CD4-positive, alpha-beta T cell (primary cell): Measurements from ENCODE around the gene ADM2. TPM values are rescaled to one million over a fixed set of nuclear protein-coding genes. Genes with fewer than 3 reads are reported as not detected.
A peak's percentile ranks its signal among the peaks of the same experiment; 100 is the strongest.

Source experiments
- ATAC-seq: fragments of 200-7000 bp; cut with Tn5 transposase; one replicate; pipeline ENCODE4 v1.10.0; 2022; ENCODE audit warnings: mild to moderate bottlenecking; ENCODE audit not compliant: poor library complexity
- CTCF ChIA-PET: fragments of 350-600 bp; sonication (Branson Sonifier 250); formaldehyde crosslinking; loops from one replicate; lab custom pipeline; 2021; ENCODE audit warnings: antibody characterized with exemption, inconsistent platforms; lab: Charles Lee
- POLR2A ChIA-PET: fragments of 350-600 bp; sonication (Branson Sonifier 250); formaldehyde crosslinking; loops from one replicate; lab custom pipeline; 2021; ENCODE audit warnings: antibody characterized with exemption, inconsistent platforms; lab: Charles Lee
- DNase-seq, 14 experiments: peaks; one replicate each; pipeline ENCODE4 v3.0.0-alpha.2; 2013 to 2020; ENCODE audit warnings: mixed read lengths in 2 of 14
- H3K27ac ChIP-seq, 2 donors: one replicate each; pipeline versions ENCODE4 v1.5.1 to v1.7.0; 2013; ENCODE audit warnings: low read length in 2 of 2, low read depth in 1 of 2, mild to moderate bottlenecking in 1 of 2
- H3K27me3 ChIP-seq, 2 experiments: 1 replicate in 1 of 2; 2 replicates in 1 of 2; pipeline versions ENCODE4 v1.6.1 to v1.7.0; 2013; ENCODE audit warnings: low read length in 2 of 2, control low read depth in 1 of 2, mild to moderate bottlenecking in 1 of 2, moderate library complexity in 1 of 2; ENCODE audit not compliant: insufficient read depth in 2 of 2, control insufficient read depth in 1 of 2
- H3K36me3 ChIP-seq: one replicate; pipeline ENCODE4 v1.6.1; 2013; ENCODE audit warnings: low read length, control low read depth; ENCODE audit not compliant: insufficient read depth
- H3K4me1 ChIP-seq: one replicate; pipeline ENCODE4 v1.6.1; 2013; ENCODE audit warnings: low read length, control low read depth; ENCODE audit not compliant: insufficient read depth
- H3K4me3 ChIP-seq: one replicate; pipeline ENCODE4 v1.5.1; 2013; ENCODE audit warnings: mild to moderate bottlenecking, low read length, moderate library complexity
- H3K9me3 ChIP-seq, 2 experiments: 1 replicate in 1 of 2; 2 replicates in 1 of 2; pipeline versions ENCODE4 v1.6.1 to v1.7.0; 2013; ENCODE audit warnings: low read length in 2 of 2, mild to moderate bottlenecking in 2 of 2, control low read depth in 1 of 2, moderate library complexity in 1 of 2; ENCODE audit not compliant: control insufficient read depth in 1 of 2, insufficient read depth in 1 of 2
- H3K27ac Mint-ChIP-seq: one replicate; pipeline ENCODE4 v1.8.0; 2020; ENCODE audit warnings: mixed read lengths
- H3K27me3 Mint-ChIP-seq: one replicate; pipeline ENCODE4 v1.8.0; 2021; ENCODE audit warnings: mixed read lengths
- H3K36me3 Mint-ChIP-seq: one replicate; pipeline ENCODE4 v1.8.0; 2021; ENCODE audit warnings: low read depth, mixed read lengths
- H3K4me1 Mint-ChIP-seq: one replicate; pipeline ENCODE4 v1.8.0; 2021; ENCODE audit warnings: low read depth, mixed read lengths
- H3K4me3 Mint-ChIP-seq: one replicate; pipeline ENCODE4 v1.8.0; 2020; ENCODE audit warnings: mild to moderate bottlenecking, mixed read lengths
- H3K9me3 Mint-ChIP-seq: one replicate; pipeline ENCODE4 v1.8.0; 2020; ENCODE audit warnings: mixed read lengths
- CTCF ChIP-seq: fragments of 200-600 bp; IDR thresholded peaks from one replicate; pipeline ENCODE4 v1.8.0; 2022; ENCODE audit warnings: antibody characterized with exemption, mild to moderate bottlenecking
- intact Hi-C, 2 experiments: fragments of 100-400 bp; cut with DNase I in 1 of 2; cut with micrococcal nuclease in 1 of 2; formaldehyde crosslinking; loops; one replicate each; pipeline versions ENCODE4 v1.15.1 to v1.9.0; 2023 to 2025; cut with DNase I, micrococcal nuclease
- total RNA-seq, 174 experiments: library from RNA in 2 of 174; stranded (reverse) in 2 of 174; gene quantifications; one replicate each; pipeline ENCODE4 v1.2.3 and lab custom pipeline; 2021 to 2026

Gene ADM2
- total RNA-seq, 2 experiments from 2014 or later, result 1.1 to 1.6 TPM

DNA sequence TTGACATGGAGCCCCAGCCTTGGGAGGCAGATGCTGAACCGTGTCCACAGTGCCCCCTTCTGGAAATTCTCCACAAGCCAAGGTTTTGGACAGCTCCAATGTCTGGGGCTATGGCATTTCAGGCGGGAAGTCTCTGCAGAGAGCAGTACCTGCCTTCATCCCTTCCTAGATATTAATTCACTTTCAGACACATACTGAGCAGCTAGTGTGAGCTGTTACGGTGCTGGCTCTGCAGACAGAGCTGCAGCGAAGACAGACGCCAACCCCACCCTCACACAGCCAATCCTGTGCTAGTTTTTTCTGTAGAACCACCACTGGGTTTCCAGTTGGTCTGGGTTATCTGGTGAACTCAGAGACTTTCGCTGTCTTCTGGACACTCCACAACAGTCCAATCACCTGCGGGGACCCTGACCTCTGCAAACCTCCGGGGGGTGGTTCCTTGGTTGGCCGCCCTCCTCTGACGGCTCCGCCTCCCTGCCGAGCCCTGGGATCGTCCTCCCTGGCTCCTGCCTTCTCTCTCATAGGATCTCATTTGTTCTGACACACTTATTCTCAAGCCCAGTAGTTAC lies 17.1 kb downstream of the ADM2 start:
- Histone ChIP-seq H3K4me1 (peaks cover 5% of the 10 kb centered on the region), H3K36me3 (peaks cover 13% of the 10 kb centered on the region), H3K27ac (no peak overlapping the region), H3K4me3 (no peak overlapping the region), H3K9me3 (no peaks in the 10 kb centered on the region), H3K27me3 (no peaks in the 10 kb centered on the region)
- Mint-ChIP-seq H3K27me3 (no peaks in the 10 kb centered on the region), H3K9me3 (no peaks in the 10 kb centered on the region), H3K4me1 (peaks cover 9% of the 10 kb centered on the region), H3K36me3 (peaks cover 4% of the 10 kb centered on the region), H3K4me3 (no peak overlapping the region), H3K27ac (no peak overlapping the region)
- TF ChIP-seq CTCF, result peak; percentile 79
- DNase-seq, result peak; percentile 52 to 84 (median 64)
- POLR2A ChIA-PET, result interaction anchor here (0.6 to 1.9 kb wide), 10 partner anchors 10 to 123 kb away, joined by 3 to 11 read pairs (median 4); partner anchors contain the start of genes CHKB, LMF2, NCAPH2 and SCO2
- intact Hi-C loops, result loop anchor here (1.0 to 5.0 kb wide), 4 partner anchors 46 to 246 kb away; partner anchors contain the start of gene HDAC10 (in 1 of the 2)
- CTCF ChIA-PET, result interaction anchor here (0.6 to 2.4 kb wide), 15 partner anchors 9 to 222 kb away, joined by 3 to 21 read pairs (median 4); partner anchors contain the start of genes LMF2, NCAPH2, SBF1 and SCO2
- peak; percentile 97 for ATAC-seq

DNA sequence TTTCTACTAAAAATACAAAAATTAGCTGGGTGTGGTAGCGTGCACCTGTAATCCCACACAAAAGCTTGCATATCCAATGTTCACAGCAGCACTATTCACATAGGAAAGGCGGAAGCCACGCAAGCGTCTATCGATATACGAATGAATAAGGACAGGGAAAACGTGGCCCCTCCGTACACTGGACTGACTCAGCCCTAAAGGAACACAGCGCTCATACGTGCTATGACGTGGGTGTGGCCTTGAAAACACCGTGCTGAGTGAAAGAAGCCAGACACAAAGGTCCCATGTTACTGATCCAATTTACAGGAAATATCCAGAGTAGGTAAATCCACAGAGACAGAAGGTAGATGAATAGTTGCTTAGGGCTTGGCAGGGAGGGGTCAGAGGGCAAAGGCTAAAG lies 19.1 kb downstream of the ADM2 start:
- no peaks in the 10 kb centered on the region for H3K9me3 ChIP-seq
- H3K27me3 ChIP-seq, result no peaks in the 10 kb centered on the region
- peaks cover 29% of the 10 kb centered on the region for H3K36me3 ChIP-seq
- DNase-seq (no peak), ATAC-seq (no peak)
- Mint-ChIP-seq H3K27ac (no peak overlapping the region), H3K4me3 (no peak overlapping the region), H3K36me3 (peaks cover 4% of the 10 kb centered on the region), H3K9me3 (no peaks in the 10 kb centered on the region), H3K4me1 (peaks cover 9% of the 10 kb centered on the region), H3K27me3 (no peaks in the 10 kb centered on the region)
- no peak overlapping the region for H3K4me3 ChIP-seq
- CTCF ChIA-PET, result interaction anchor here (0.6 to 0.9 kb wide), 2 partner anchors 62 to 120 kb away, joined by 4 to 7 read pairs; no protein-coding TSS in a partner anchor
- TF ChIP-seq CTCF, result no peak
- POLR2A ChIA-PET, result interaction anchor here (1.3 to 2.5 kb wide), 2 partner anchors 25 to 31 kb away, joined by 5 to 9 read pairs; partner anchors contain the start of gene SCO2
- H3K27ac ChIP-seq, result no peak overlapping the region
- peaks cover 14% of the 10 kb centered on the region for H3K4me1 ChIP-seq
- intact Hi-C loops, result loop anchor here in 1 of 2 experiments (10.0 kb wide), 1 partner anchor 156 kb away; the partner anchor contains the start of gene PPP6R2

GRCh38 chr22:50502096-50502495 lies 20.8 kb downstream of the ADM2 start:
- Mint-ChIP-seq H3K4me3 (peak overlapping the region; percentile 30), H3K9me3 (no peaks in the 10 kb centered on the region), H3K27me3 (no peaks in the 10 kb centered on the region), H3K27ac (no peak overlapping the region), H3K4me1 (peaks cover 10% of the 10 kb centered on the region), H3K36me3 (peaks cover 6% of the 10 kb centered on the region)
- peaks cover 30% of the 10 kb centered on the region for H3K4me1 ChIP-seq
- no peak for TF ChIP-seq CTCF
- H3K27ac ChIP-seq, result no peak overlapping the region
- peaks cover 37% of the 10 kb centered on the region for H3K36me3 ChIP-seq
- H3K27me3 ChIP-seq, result no peaks in the 10 kb centered on the region
- ChIA-PET POLR2A (no interaction called here), CTCF (no interaction called here)
- intact Hi-C loops, result loop anchor here in 1 of 2 experiments (10.0 kb wide), 1 partner anchor 157 kb away; the partner anchor contains the start of gene PPP6R2
- DNase-seq (peak in 1 of 14 experiments; percentile 20), ATAC-seq (no peak)
- H3K9me3 ChIP-seq, result no peaks in the 10 kb centered on the region
- H3K4me3 ChIP-seq, result no peak overlapping the region
